ENCODE results near the gene MRGPRX2.

Gene MRGPRX2

GRCh38 chr11:19060629-19061028, at the start of gene MRGPRX2:
Gene MRGPRX2 (minus strand): TSS chr11:19060717. CDS start chr11:19056402, 4,315 bp downstream.
- H3K4me1 ChIP-seq = no peaks in the 10 kb centered on the region
- no peak within 1 kb of the TSS for H3K9ac ChIP-seq
- no peak within 1 kb of the TSS for H3K4me2 ChIP-seq (ENCODE audit: low read length)
- H2AFZ ChIP-seq = no peak within 1 kb of the TSS
- H3K4me3 ChIP-seq (ENCODE audit: low read depth, low read length) = no peak within 1 kb of the TSS
- H3K27ac ChIP-seq = no peak within 1 kb of the TSS
- no peak for TF ChIP-seq CTCF (IDR thresholded peaks at IDR 0.05)
- H3K27me3 ChIP-seq (ENCODE audit: control insufficient read depth, insufficient read depth, low read length) = no peaks in the 10 kb centered on the region
- no peaks in the 10 kb centered on the region for H3K9me3 ChIP-seq (ENCODE audit: control insufficient read depth, low read length)
- no peaks in the 10 kb centered on the region for H3K79me2 ChIP-seq
- H3K36me3 ChIP-seq (ENCODE audit: control insufficient read depth, insufficient read depth, low read length) = no peaks in the 10 kb centered on the region

GRCh38 chr11:19110295-19110694, 49.8 kb upstream of the MRGPRX2 start:
- no peak for TF ChIP-seq CTCF (IDR thresholded peaks at IDR 0.05)
- Histone ChIP-seq H3K79me2 (no peaks in the 10 kb centered on the region), H2AFZ (no peak overlapping the region), H3K4me1 (no peaks in the 10 kb centered on the region), H3K27ac (no peak overlapping the region), H3K27me3 (ENCODE audit: control insufficient read depth, insufficient read depth, low read length) (no peaks in the 10 kb centered on the region), H3K36me3 (ENCODE audit: control insufficient read depth, insufficient read depth, low read length) (no peaks in the 10 kb centered on the region), H3K4me2 (ENCODE audit: low read length) (no peak overlapping the region), H3K9ac (no peak overlapping the region), H3K4me3 (ENCODE audit: low read depth, low read length) (no peak overlapping the region), H3K9me3 (ENCODE audit: control insufficient read depth, low read length) (no peaks in the 10 kb centered on the region)

- no peaks in the 10 kb centered on the region for H3K27me3 ChIP-seq (ENCODE audit: control insufficient read depth, insufficient read depth, low read length)
- no peaks in the 10 kb centered on the region for H3K4me1 ChIP-seq
- no peak overlapping the region for H3K4me3 ChIP-seq (ENCODE audit: low read depth, low read length)
- H3K9me3 ChIP-seq (ENCODE audit: control insufficient read depth, low read length) = no peaks in the 10 kb centered on the region
- H2AFZ ChIP-seq = no peak overlapping the region
- H3K4me2 ChIP-seq (ENCODE audit: low read length) = no peak overlapping the region
- no peak overlapping the region for H3K27ac ChIP-seq
- TF ChIP-seq CTCF (IDR thresholded peaks at IDR 0.05) = no peak
- no peaks in the 10 kb centered on the region for H3K79me2 ChIP-seq
- no peaks in the 10 kb centered on the region for H3K36me3 ChIP-seq (ENCODE audit: control insufficient read depth, insufficient read depth, low read length)
- H3K9ac ChIP-seq = no peak overlapping the region
Measured at GRCh38 chr11:19107125-19107524, 46.6 kb upstream of the MRGPRX2 start.

GRCh38 chr11:19105011-19105410, 44.5 kb upstream of the MRGPRX2 start:
- H3K4me3 ChIP-seq (ENCODE audit: low read depth, low read length) = no peak overlapping the region
- no peak overlapping the region for H3K27ac ChIP-seq
- no peaks in the 10 kb centered on the region for H3K79me2 ChIP-seq
- no peaks in the 10 kb centered on the region for H3K9me3 ChIP-seq (ENCODE audit: control insufficient read depth, low read length)
- H3K4me1 ChIP-seq = no peaks in the 10 kb centered on the region
- no peak overlapping the region for H3K9ac ChIP-seq
- H2AFZ ChIP-seq = no peak overlapping the region
- H3K27me3 ChIP-seq (ENCODE audit: control insufficient read depth, insufficient read depth, low read length) = no peaks in the 10 kb centered on the region
- H3K36me3 ChIP-seq (ENCODE audit: control insufficient read depth, insufficient read depth, low read length) = no peaks in the 10 kb centered on the region
- no peak overlapping the region for H3K4me2 ChIP-seq (ENCODE audit: low read length)
- no peak for TF ChIP-seq CTCF (IDR thresholded peaks at IDR 0.05)

GRCh38 chr11:19102521-19102900, 42.0 kb upstream of the MRGPRX2 start:
- no peak overlapping the region for H3K4me3 ChIP-seq (ENCODE audit: low read depth, low read length)
- no peaks in the 10 kb centered on the region for H3K79me2 ChIP-seq
- H3K9me3 ChIP-seq (ENCODE audit: control insufficient read depth, low read length) = no peaks in the 10 kb centered on the region
- no peak overlapping the region for H3K4me2 ChIP-seq (ENCODE audit: low read length)
- no peak overlapping the region for H2AFZ ChIP-seq
- no peak for TF ChIP-seq CTCF (IDR thresholded peaks at IDR 0.05)
- H3K4me1 ChIP-seq = no peaks in the 10 kb centered on the region
- no peak overlapping the region for H3K27ac ChIP-seq
- H3K27me3 ChIP-seq (ENCODE audit: control insufficient read depth, insufficient read depth, low read length) = no peaks in the 10 kb centered on the region
- H3K9ac ChIP-seq = no peak overlapping the region
- H3K36me3 ChIP-seq (ENCODE audit: control insufficient read depth, insufficient read depth, low read length) = no peaks in the 10 kb centered on the region
